ENCODE data around the gene CBFA2T2.

CBFA2T2 gene

GRCh38 chr20:33516882-33517281, 27.0 kb downstream of the CBFA2T2 start:
- TF ChIP-seq CTCF (IDR thresholded peaks at IDR 0.05; ENCODE audit: insufficient read depth, missing control alignments): no peak
- DNase-seq (ENCODE audit: insufficient read length, low spot score) (no peak), FAIRE-seq (no peak)

GRCh38 chr20:33518071-33518470, 28.2 kb downstream of the CBFA2T2 start:
- FAIRE-seq: no peak
- no peak for TF ChIP-seq CTCF (IDR thresholded peaks at IDR 0.05; ENCODE audit: insufficient read depth, missing control alignments)
- no peak for DNase-seq (ENCODE audit: insufficient read length, low spot score)

- DNase-seq (ENCODE audit: insufficient read length, low spot score) (no peak), FAIRE-seq (no peak)
- no peak for TF ChIP-seq CTCF (IDR thresholded peaks at IDR 0.05; ENCODE audit: insufficient read depth, missing control alignments)
Observed at GRCh38 chr20:33521461-33521860, 31.6 kb downstream of the CBFA2T2 start.

- DNase-seq (ENCODE audit: insufficient read length, low spot score) (no peak), FAIRE-seq (no peak)
Observed at GRCh38 chr20:33522256-33522820, 32.4 kb downstream of the CBFA2T2 start.

GRCh38 chr20:33524261-33524660, 34.4 kb downstream of the CBFA2T2 start:
- no peak for TF ChIP-seq CTCF (IDR thresholded peaks at IDR 0.05; ENCODE audit: insufficient read depth, missing control alignments)
- no peak for FAIRE-seq
- DNase-seq (ENCODE audit: insufficient read length, low spot score): no peak

More at GRCh38 chr20:33522256-33522820, 32.4 kb downstream of the CBFA2T2 start:
- no peak for TF ChIP-seq CTCF (IDR thresholded peaks at IDR 0.05; ENCODE audit: insufficient read depth, missing control alignments)

- DNase-seq (ENCODE audit: insufficient read length, low spot score) (no peak), FAIRE-seq (no peak)
- TF ChIP-seq CTCF (IDR thresholded peaks at IDR 0.05; ENCODE audit: insufficient read depth, missing control alignments): no peak
Observed at GRCh38 chr20:33526769-33527168, 36.9 kb downstream of the CBFA2T2 start.

GRCh38 chr20:33531047-33531877, 41.4 kb downstream of the CBFA2T2 start:
- TF ChIP-seq CTCF (IDR thresholded peaks at IDR 0.05; ENCODE audit: insufficient read depth, missing control alignments): no peak
- DNase-seq (ENCODE audit: insufficient read length, low spot score) (no peak), FAIRE-seq (no peak)
